GM12891 (cell line): ENCODE results near the gene SYNDIG1.

Experiments
- POLR2AphosphoS5 ChIP-seq: IDR thresholded peaks from 2 replicates; pipeline ENCODE4 v1.6.1; 2011; ENCODE audit warnings: low read depth, low read length, control low read depth
- TAF1 ChIP-seq: IDR thresholded peaks from 2 replicates; pipeline ENCODE4 v1.6.1; 2011; ENCODE audit warnings: low read depth, low read length, control low read depth

GRCh38 chr20:24439737-24440387 lies 29.6 kb upstream of the SYNDIG1 start:
- TF ChIP-seq POLR2AphosphoS5 = no peak
- no peak for TF ChIP-seq TAF1
